IPS-15b (cell line): Measurements from ENCODE around the gene PRR12.

Experiments used
- H3K27me3 ChIP-seq: one replicate; pipeline ENCODE4 v1.6.1; 2013; ENCODE audit warnings: low read length; ENCODE audit not compliant: control insufficient read depth, insufficient read depth
- H3K36me3 ChIP-seq: one replicate; pipeline ENCODE4 v1.6.1; 2013; ENCODE audit warnings: low read length; ENCODE audit not compliant: control insufficient read depth, insufficient read depth
- H3K4me1 ChIP-seq: one replicate; pipeline ENCODE4 v1.6.1; 2013; ENCODE audit warnings: mild to moderate bottlenecking, low read length; ENCODE audit not compliant: control insufficient read depth, insufficient read depth
- H3K4me3 ChIP-seq: one replicate; pipeline ENCODE4 v1.5.1; 2013; ENCODE audit warnings: low read depth, low read length
- H3K9ac ChIP-seq: one replicate; pipeline ENCODE4 v1.6.1; 2013; ENCODE audit warnings: low read depth, mild to moderate bottlenecking, low read length
- H3K9me3 ChIP-seq: one replicate; pipeline ENCODE4 v1.6.1; 2013; ENCODE audit warnings: mild to moderate bottlenecking, low read length; ENCODE audit not compliant: control insufficient read depth, insufficient read depth

The PRR12 gene

GRCh38 chr19:49658566-49659442, 67.8 kb downstream of the PRR12 start:
- peaks cover 2% of the 10 kb centered on the region for H3K9me3 ChIP-seq
- no peak overlapping the region for H3K4me3 ChIP-seq
- H3K4me1 ChIP-seq = peaks cover 3% of the 10 kb centered on the region
- no peak overlapping the region for H3K9ac ChIP-seq
- peaks cover 73% of the 10 kb centered on the region for H3K36me3 ChIP-seq
- H3K27me3 ChIP-seq = no peaks in the 10 kb centered on the region

GRCh38 chr19:49660338-49660961, 69.5 kb downstream of the PRR12 start:
- Histone ChIP-seq H3K4me3 (no peak overlapping the region), H3K9ac (no peak overlapping the region), H3K4me1 (peaks cover 3% of the 10 kb centered on the region), H3K27me3 (no peaks in the 10 kb centered on the region), H3K36me3 (peaks cover 62% of the 10 kb centered on the region), H3K9me3 (peaks cover 2% of the 10 kb centered on the region)

GRCh38 chr19:49662011-49662410, 71.0 kb downstream of the PRR12 start:
- H3K4me1 ChIP-seq = no peaks in the 10 kb centered on the region
- peaks cover 49% of the 10 kb centered on the region for H3K36me3 ChIP-seq
- H3K9ac ChIP-seq = no peak overlapping the region
- H3K9me3 ChIP-seq = peaks cover 2% of the 10 kb centered on the region
- no peaks in the 10 kb centered on the region for H3K27me3 ChIP-seq
- H3K4me3 ChIP-seq = no peak overlapping the region

GRCh38 chr19:49663224-49663623, 72.2 kb downstream of the PRR12 start:
- Histone ChIP-seq H3K9ac (no peak overlapping the region), H3K27me3 (no peaks in the 10 kb centered on the region), H3K4me3 (no peak overlapping the region), H3K36me3 (peaks cover 43% of the 10 kb centered on the region), H3K9me3 (peaks cover 2% of the 10 kb centered on the region), H3K4me1 (no peaks in the 10 kb centered on the region)

GRCh38 chr19:49664171-49665035, 73.4 kb downstream of the PRR12 start:
- peaks cover 46% of the 10 kb centered on the region for H3K36me3 ChIP-seq
- peak overlapping the region; percentile 79 for H3K9ac ChIP-seq
- H3K27me3 ChIP-seq = no peaks in the 10 kb centered on the region
- H3K9me3 ChIP-seq = peaks cover 2% of the 10 kb centered on the region
- H3K4me3 ChIP-seq = peak overlapping the region; percentile 99
- H3K4me1 ChIP-seq = no peaks in the 10 kb centered on the region

GRCh38 chr19:49665036-49665350, 74.0 kb downstream of the PRR12 start:
- Histone ChIP-seq H3K4me3 (peak overlapping the region; percentile 99), H3K9me3 (peaks cover 2% of the 10 kb centered on the region), H3K36me3 (peaks cover 44% of the 10 kb centered on the region), H3K4me1 (no peaks in the 10 kb centered on the region), H3K27me3 (no peaks in the 10 kb centered on the region), H3K9ac (peak overlapping the region; percentile 79)

GRCh38 chr19:49665351-49666119, 74.6 kb downstream of the PRR12 start, which contains the start of the genes BCL2L12 and IRF3:
TSS of gene BCL2L12 (plus strand) at chr19:49665933. CDS start at chr19:49666693, 760 bp downstream.
TSS of gene IRF3 (minus strand) at chr19:49665857. CDS start at chr19:49664838, 1,019 bp downstream.
- Histone ChIP-seq H3K9me3 (no peaks in the 10 kb centered on the region), H3K9ac (peak within 1 kb of the TSS; percentile 91), H3K4me3 (peak within 1 kb of the TSS; percentile 99), H3K4me1 (no peaks in the 10 kb centered on the region), H3K36me3 (peaks cover 42% of the 10 kb centered on the region), H3K27me3 (no peaks in the 10 kb centered on the region)

GRCh38 chr19:49666120-49666444, 75.1 kb downstream of the PRR12 start:
- Histone ChIP-seq H3K4me1 (no peaks in the 10 kb centered on the region), H3K4me3 (peak overlapping the region; percentile 99), H3K9ac (peak overlapping the region; percentile 91), H3K27me3 (no peaks in the 10 kb centered on the region), H3K36me3 (peaks cover 36% of the 10 kb centered on the region), H3K9me3 (no peaks in the 10 kb centered on the region)

GRCh38 chr19:49667473-49667872, 76.5 kb downstream of the PRR12 start:
- Histone ChIP-seq H3K36me3 (peaks cover 25% of the 10 kb centered on the region), H3K9me3 (no peaks in the 10 kb centered on the region), H3K27me3 (no peaks in the 10 kb centered on the region), H3K4me1 (no peaks in the 10 kb centered on the region), H3K9ac (no peak overlapping the region), H3K4me3 (peak overlapping the region; percentile 8)

GRCh38 chr19:49669516-49669915, 78.5 kb downstream of the PRR12 start:
- Histone ChIP-seq H3K27me3 (no peaks in the 10 kb centered on the region), H3K4me1 (no peaks in the 10 kb centered on the region), H3K9ac (no peak overlapping the region), H3K9me3 (no peaks in the 10 kb centered on the region), H3K4me3 (no peak overlapping the region), H3K36me3 (peaks cover 23% of the 10 kb centered on the region)
